ENCODE measurements around the gene SCD. TPM values are rescaled to one million over a fixed set of nuclear protein-coding genes. Genes with fewer than 3 reads are reported as not detected.

The SCD gene
- total RNA-seq, 2 donors from 2014 or later, result 14.3 to 128 TPM

- WGBS, 2 donors, result 50 to 57% methylated on average over 4 to 5 of the region's 5 CpGs
- no peak for TF ChIP-seq CTCF (IDR thresholded peaks at IDR 0.05)
- no peak for TF ChIP-seq POLR2A (IDR thresholded peaks at IDR 0.05)
- H3K9me3 ChIP-seq, result no peaks in the 10 kb centered on the region
- no peak for DNase-seq
- no peaks in the 10 kb centered on the region for H3K27me3 ChIP-seq
- no peak within 1 kb of the TSS for H3K4me3 ChIP-seq
- no peak for ATAC-seq
- H3K4me1 ChIP-seq, result no peaks in the 10 kb centered on the region
- intact Hi-C loops (cut with DNase I), result loop anchor here (10.0 kb wide), 1 partner anchor 185 kb away; the partner anchor contains the start of gene SEC31B
- H3K27ac ChIP-seq, result no peak within 1 kb of the TSS
- H3K36me3 ChIP-seq (replicated peaks in 1 of 2; ENCODE audit: insufficient read depth in 1 of 2, low read depth in 2 of 2), result no peaks in the 10 kb centered on the region
Measured at GRCh38 chr10:100330079-100330478, 17.0 kb upstream of the SCD start, which contains the start of gene PKD2L1. Gene PKD2L1, minus strand, starts transcription at chr10:100330228. Its CDS starts 125 bp downstream, at chr10:100330103.

- no peak for TF ChIP-seq CTCF (IDR thresholded peaks at IDR 0.05)
- no peak for TF ChIP-seq POLR2A (IDR thresholded peaks at IDR 0.05)
- no peaks in the 10 kb centered on the region for H3K9me3 ChIP-seq
- DNase-seq (no peak), ATAC-seq (no peak)
- H3K36me3 ChIP-seq (replicated peaks in 1 of 2; ENCODE audit: insufficient read depth in 1 of 2, low read depth in 2 of 2), result no peaks in the 10 kb centered on the region
- 40 to 49% methylated on average over 4 of the region's 4 CpGs for WGBS, 2 donors
- H3K27ac ChIP-seq, result no peak overlapping the region
- H3K4me3 ChIP-seq, result no peak overlapping the region
- H3K4me1 ChIP-seq, result no peaks in the 10 kb centered on the region
- no peaks in the 10 kb centered on the region for H3K27me3 ChIP-seq
- intact Hi-C loops (cut with DNase I), result loop anchor here (10.0 kb wide), 1 partner anchor 182 kb away; the partner anchor contains the start of gene SEC31B
Measured at GRCh38 chr10:100333106-100333505, 13.9 kb upstream of the SCD start.

GRCh38 chr10:100333661-100334440 lies 13.2 kb upstream of the SCD start:
- TF ChIP-seq POLR2A (IDR thresholded peaks at IDR 0.05) (no peak), CTCF (IDR thresholded peaks at IDR 0.05) (no peak)
- WGBS, 2 donors, result 73 to 76% methylated on average over 2 of the region's 2 CpGs
- ATAC-seq, result no peak

GRCh38 chr10:100334762-100335161 lies 12.3 kb upstream of the SCD start:
- DNase-seq (no peak), ATAC-seq (no peak)
- Histone ChIP-seq H3K27ac (no peak overlapping the region), H3K9me3 (no peaks in the 10 kb centered on the region), H3K4me1 (no peaks in the 10 kb centered on the region), H3K36me3 (replicated peaks in 1 of 2; ENCODE audit: insufficient read depth in 1 of 2, low read depth in 2 of 2) (no peaks in the 10 kb centered on the region), H3K4me3 (no peak overlapping the region), H3K27me3 (no peaks in the 10 kb centered on the region)
- WGBS, 2 donors, result 52 to 68% methylated on average over 8 to 9 of the region's 9 CpGs
- intact Hi-C loops (cut with DNase I), result loop anchor here (10.0 kb wide), 1 partner anchor 180 kb away; the partner anchor contains the start of gene SEC31B
- TF ChIP-seq POLR2A (IDR thresholded peaks at IDR 0.05) (no peak), CTCF (IDR thresholded peaks at IDR 0.05) (no peak)

More at GRCh38 chr10:100333661-100334440, 13.2 kb upstream of the SCD start:
- H3K27me3 ChIP-seq, result no peaks in the 10 kb centered on the region
- no peak for DNase-seq
- intact Hi-C loops (cut with DNase I), result loop anchor here (10.0 kb wide), 1 partner anchor 181 kb away; the partner anchor contains the start of gene SEC31B
- no peaks in the 10 kb centered on the region for H3K36me3 ChIP-seq (replicated peaks in 1 of 2; ENCODE audit: insufficient read depth in 1 of 2, low read depth in 2 of 2)
- no peaks in the 10 kb centered on the region for H3K4me1 ChIP-seq
- H3K27ac ChIP-seq, result no peak overlapping the region
- H3K9me3 ChIP-seq, result no peaks in the 10 kb centered on the region
- no peak overlapping the region for H3K4me3 ChIP-seq
